ENCODE measurements around the gene KCNRG.

Gene KCNRG

DNA sequence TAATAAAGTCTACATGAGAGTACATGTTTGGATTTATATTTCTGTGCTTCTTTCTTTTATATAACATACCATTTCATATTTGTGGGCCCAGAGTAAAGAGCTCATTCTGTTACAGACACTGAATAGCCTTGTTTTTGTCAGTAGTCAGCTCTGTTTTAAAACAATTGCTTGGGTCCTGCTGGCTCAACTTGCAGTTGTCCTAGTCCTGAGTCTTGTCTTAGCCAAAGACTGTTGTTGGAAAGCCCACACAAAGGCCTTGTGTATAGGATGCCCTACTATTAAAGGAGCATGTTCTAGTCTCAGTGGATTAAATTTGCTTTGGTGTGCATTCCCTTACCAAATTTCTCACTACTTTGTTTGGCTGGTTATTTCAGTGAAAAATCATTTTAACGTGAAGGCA is 3.8 kb upstream of the KCNRG start:
- Histone ChIP-seq H3K9me2 (replicated peaks; ENCODE audit: low read depth, low read length) (no peaks in the 10 kb centered on the region), H3K36me3 (ENCODE audit: insufficient read depth, low read length) (peaks cover 52% of the 10 kb centered on the region), H3K4me3 (ENCODE audit: low read length, poor library complexity, severe bottlenecking) (no peak overlapping the region), H3K9ac (ENCODE audit: low read depth, low read length, poor library complexity, severe bottlenecking) (no peak overlapping the region), H3K27me3 (ENCODE audit: insufficient read depth, low read length, poor library complexity, severe bottlenecking) (no peaks in the 10 kb centered on the region), H3F3A (ENCODE audit: low read depth) (no peaks in the 10 kb centered on the region; the same call in 1 of the 2 replicates), H3K9me3 (ENCODE audit: insufficient read depth, low read depth, low read length) (no peaks in the 10 kb centered on the region), H2AFZ (ENCODE audit: low read length) (no peak overlapping the region), H3K4me1 (ENCODE audit: insufficient read depth, low read length, poor library complexity, severe bottlenecking) (peaks cover 2% of the 10 kb centered on the region), H3K4me2 (ENCODE audit: low read depth, low read length, poor library complexity, severe bottlenecking) (no peak overlapping the region), H4K20me1 (ENCODE audit: insufficient read depth, low read length, poor library complexity, severe bottlenecking) (peaks cover 16% of the 10 kb centered on the region), H3K79me2 (ENCODE audit: insufficient read depth, low read length) (peaks cover 70% of the 10 kb centered on the region)
- no peak for TF ChIP-seq EZH2phosphoT487 (IDR thresholded peaks at IDR 0.05; ENCODE audit: borderline replicate concordance)
- no peak for TF ChIP-seq CTCF (conservative IDR thresholded peaks at IDR 0.05; ENCODE audit: low read length)

DNA sequence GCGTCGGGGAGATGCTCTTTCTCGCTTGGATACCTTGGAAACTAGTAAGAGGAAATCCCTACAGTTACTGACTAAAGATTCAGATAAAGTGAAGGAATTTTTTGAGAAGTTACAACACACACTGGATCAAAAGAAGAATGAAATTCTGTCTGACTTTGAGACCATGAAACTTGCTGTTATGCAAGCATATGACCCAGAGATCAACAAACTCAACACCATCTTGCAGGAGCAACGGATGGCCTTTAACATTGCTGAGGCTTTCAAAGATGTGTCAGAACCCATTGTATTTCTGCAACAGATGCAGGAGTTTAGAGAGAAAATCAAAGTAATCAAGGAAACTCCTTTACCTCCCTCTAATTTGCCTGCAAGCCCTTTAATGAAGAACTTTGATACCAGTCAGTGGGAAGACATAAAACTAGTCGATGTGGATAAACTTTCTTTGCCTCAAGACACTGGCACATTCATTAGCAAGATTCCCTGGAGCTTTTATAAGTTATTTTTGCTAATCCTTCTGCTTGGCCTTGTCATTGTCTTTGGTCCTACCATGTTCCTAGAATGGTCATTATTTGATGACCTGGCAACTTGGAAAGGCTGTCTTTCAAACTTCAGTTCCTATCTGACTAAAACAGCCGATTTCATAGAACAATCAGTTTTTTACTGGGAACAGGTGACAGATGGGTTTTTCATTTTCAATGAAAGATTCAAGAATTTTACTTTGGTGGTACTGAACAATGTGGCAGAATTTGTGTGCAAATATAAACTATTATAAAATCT is 2.7 kb upstream of the KCNRG start:
- no peaks in the 10 kb centered on the region; the same call in 1 of the 2 replicates for H3F3A ChIP-seq (ENCODE audit: low read depth)
- H3K79me2 ChIP-seq (ENCODE audit: insufficient read depth, low read length), result peaks cover 61% of the 10 kb centered on the region; the same call in 1 of the 2 replicates
- H3K27me3 ChIP-seq (ENCODE audit: insufficient read depth, low read length, poor library complexity, severe bottlenecking), result no peaks in the 10 kb centered on the region
- H3K9ac ChIP-seq (ENCODE audit: low read depth, low read length, poor library complexity, severe bottlenecking), result no peak overlapping the region
- no peak overlapping the region for H2AFZ ChIP-seq (ENCODE audit: low read length)
- H3K9me2 ChIP-seq (replicated peaks; ENCODE audit: low read depth, low read length), result no peaks in the 10 kb centered on the region
- H3K4me2 ChIP-seq (ENCODE audit: low read depth, low read length, poor library complexity, severe bottlenecking), result no peak overlapping the region
- no peak overlapping the region for H3K4me3 ChIP-seq (ENCODE audit: low read length, poor library complexity, severe bottlenecking)
- peaks cover 52% of the 10 kb centered on the region for H3K36me3 ChIP-seq (ENCODE audit: insufficient read depth, low read length)
- H4K20me1 ChIP-seq (ENCODE audit: insufficient read depth, low read length, poor library complexity, severe bottlenecking), result peaks cover 16% of the 10 kb centered on the region
- TF ChIP-seq CTCF (conservative IDR thresholded peaks at IDR 0.05; ENCODE audit: low read length) (no peak), EZH2phosphoT487 (IDR thresholded peaks at IDR 0.05; ENCODE audit: borderline replicate concordance) (no peak)
- H3K9me3 ChIP-seq (ENCODE audit: insufficient read depth, low read depth, low read length), result no peaks in the 10 kb centered on the region
- peaks cover 3% of the 10 kb centered on the region for H3K4me1 ChIP-seq (ENCODE audit: insufficient read depth, low read length, poor library complexity, severe bottlenecking)

GRCh38 chr13:50014386-50014785 is 858 bp upstream of the KCNRG start:
- no peaks in the 10 kb centered on the region for H3K9me3 ChIP-seq (ENCODE audit: insufficient read depth, low read depth, low read length)

More at GRCh38 chr13:50014386-50014785, 858 bp upstream of the KCNRG start:
- no peak overlapping the region for H3K4me3 ChIP-seq (ENCODE audit: low read length, poor library complexity, severe bottlenecking)
- peaks cover 3% of the 10 kb centered on the region for H3K4me1 ChIP-seq (ENCODE audit: insufficient read depth, low read length, poor library complexity, severe bottlenecking)
- TF ChIP-seq EZH2phosphoT487 (IDR thresholded peaks at IDR 0.05; ENCODE audit: borderline replicate concordance) (no peak), CTCF (conservative IDR thresholded peaks at IDR 0.05; ENCODE audit: low read length) (no peak)
- H3K36me3 ChIP-seq (ENCODE audit: insufficient read depth, low read length), result peaks cover 52% of the 10 kb centered on the region
- no peaks in the 10 kb centered on the region; the same call in 1 of the 2 replicates for H3F3A ChIP-seq (ENCODE audit: low read depth)
- H4K20me1 ChIP-seq (ENCODE audit: insufficient read depth, low read length, poor library complexity, severe bottlenecking), result peaks cover 11% of the 10 kb centered on the region
- no peak overlapping the region for H2AFZ ChIP-seq (ENCODE audit: low read length)
- no peaks in the 10 kb centered on the region for H3K27me3 ChIP-seq (ENCODE audit: insufficient read depth, low read length, poor library complexity, severe bottlenecking)
- H3K9ac ChIP-seq (ENCODE audit: low read depth, low read length, poor library complexity, severe bottlenecking), result no peak overlapping the region
- peaks cover 43% of the 10 kb centered on the region; the same call in 1 of the 2 replicates for H3K79me2 ChIP-seq (ENCODE audit: insufficient read depth, low read length)
- H3K9me2 ChIP-seq (replicated peaks; ENCODE audit: low read depth, low read length), result no peaks in the 10 kb centered on the region
- no peak overlapping the region for H3K4me2 ChIP-seq (ENCODE audit: low read depth, low read length, poor library complexity, severe bottlenecking)
